ENCODE measurements around the gene KRT78. TPM values are rescaled to one million over a fixed set of nuclear protein-coding genes. Genes with fewer than 3 reads are reported as not detected.

Gene KRT78
- total and polyA plus RNA-seq, 9 of the 15 experiments (the other 6 are each of a cell fraction or from before 2014, with no cell fraction given), result not detected

DNA sequence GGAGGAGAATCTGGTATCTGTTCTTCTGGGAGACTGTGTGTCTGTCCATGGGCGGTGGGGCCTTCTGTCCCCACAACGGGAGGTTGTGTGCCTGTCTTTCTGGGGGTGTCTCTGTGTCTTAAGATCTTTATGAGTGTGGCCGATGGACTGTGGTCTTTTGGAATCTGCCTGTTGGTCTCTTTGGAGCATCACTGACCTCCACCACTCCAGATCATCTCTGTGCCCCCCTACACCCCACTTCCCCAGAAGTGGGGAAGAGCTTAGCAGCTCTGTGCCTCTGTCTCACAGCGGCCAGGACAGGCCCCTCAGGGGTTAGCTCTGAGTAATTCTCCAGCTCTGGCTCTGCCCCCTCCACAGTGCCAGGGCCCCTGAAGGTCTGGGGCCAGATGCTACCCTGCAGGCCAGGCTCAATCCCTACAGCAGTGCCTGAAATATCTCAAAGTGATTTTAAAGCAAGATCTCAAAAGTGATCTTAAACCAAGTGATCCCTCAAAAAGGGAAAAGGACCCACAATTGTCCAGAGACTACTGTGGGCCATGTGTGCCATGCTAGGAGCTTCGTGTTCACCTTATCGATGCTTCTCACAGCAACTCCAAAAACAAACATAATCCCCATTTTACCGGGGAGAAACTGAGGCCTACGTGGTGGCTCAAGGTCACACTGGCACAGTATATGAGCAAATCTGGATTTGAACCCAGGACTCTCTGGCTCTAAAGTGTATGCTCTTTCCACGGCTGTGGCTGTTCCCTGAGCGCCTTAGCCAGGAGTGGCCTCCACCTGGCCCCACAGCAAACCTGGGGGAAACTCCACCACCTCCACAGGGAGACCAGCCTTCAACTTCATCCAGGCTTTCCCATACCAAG, 26.0 kb upstream of the KRT78 start (continued):
- TF ChIP-seq ZSCAN29 (IDR thresholded peaks at IDR 0.05) (no peak), ZNF146 (CRISPR knock-in tag; IDR thresholded peaks at IDR 0.05; ENCODE audit: unreplicated experiment) (no peak), ZNF175 (CRISPR knock-in tag; IDR thresholded peaks at IDR 0.05; ENCODE audit: low read depth) (no peak), GATAD2A (IDR thresholded peaks at IDR 0.05) (0 out of 2 replicates have a peak, but pooled peaks have one; percentile 38)
- TF ChIP-seq, protein P1, sequence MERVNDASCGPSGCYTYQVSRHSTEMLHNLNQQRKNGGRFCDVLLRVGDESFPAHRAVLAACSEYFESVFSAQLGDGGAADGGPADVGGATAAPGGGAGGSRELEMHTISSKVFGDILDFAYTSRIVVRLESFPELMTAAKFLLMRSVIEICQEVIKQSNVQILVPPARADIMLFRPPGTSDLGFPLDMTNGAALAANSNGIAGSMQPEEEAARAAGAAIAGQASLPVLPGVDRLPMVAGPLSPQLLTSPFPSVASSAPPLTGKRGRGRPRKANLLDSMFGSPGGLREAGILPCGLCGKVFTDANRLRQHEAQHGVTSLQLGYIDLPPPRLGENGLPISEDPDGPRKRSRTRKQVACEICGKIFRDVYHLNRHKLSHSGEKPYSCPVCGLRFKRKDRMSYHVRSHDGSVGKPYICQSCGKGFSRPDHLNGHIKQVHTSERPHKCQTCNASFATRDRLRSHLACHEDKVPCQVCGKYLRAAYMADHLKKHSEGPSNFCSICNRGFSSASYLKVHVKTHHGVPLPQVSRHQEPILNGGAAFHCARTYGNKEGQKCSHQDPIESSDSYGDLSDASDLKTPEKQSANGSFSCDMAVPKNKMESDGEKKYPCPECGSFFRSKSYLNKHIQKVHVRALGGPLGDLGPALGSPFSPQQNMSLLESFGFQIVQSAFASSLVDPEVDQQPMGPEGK (CRISPR knock-in tag; IDR thresholded peaks at IDR 0.05; ENCODE audit: borderline replicate concordance), result no peak
- TF ChIP-seq, protein P2, sequence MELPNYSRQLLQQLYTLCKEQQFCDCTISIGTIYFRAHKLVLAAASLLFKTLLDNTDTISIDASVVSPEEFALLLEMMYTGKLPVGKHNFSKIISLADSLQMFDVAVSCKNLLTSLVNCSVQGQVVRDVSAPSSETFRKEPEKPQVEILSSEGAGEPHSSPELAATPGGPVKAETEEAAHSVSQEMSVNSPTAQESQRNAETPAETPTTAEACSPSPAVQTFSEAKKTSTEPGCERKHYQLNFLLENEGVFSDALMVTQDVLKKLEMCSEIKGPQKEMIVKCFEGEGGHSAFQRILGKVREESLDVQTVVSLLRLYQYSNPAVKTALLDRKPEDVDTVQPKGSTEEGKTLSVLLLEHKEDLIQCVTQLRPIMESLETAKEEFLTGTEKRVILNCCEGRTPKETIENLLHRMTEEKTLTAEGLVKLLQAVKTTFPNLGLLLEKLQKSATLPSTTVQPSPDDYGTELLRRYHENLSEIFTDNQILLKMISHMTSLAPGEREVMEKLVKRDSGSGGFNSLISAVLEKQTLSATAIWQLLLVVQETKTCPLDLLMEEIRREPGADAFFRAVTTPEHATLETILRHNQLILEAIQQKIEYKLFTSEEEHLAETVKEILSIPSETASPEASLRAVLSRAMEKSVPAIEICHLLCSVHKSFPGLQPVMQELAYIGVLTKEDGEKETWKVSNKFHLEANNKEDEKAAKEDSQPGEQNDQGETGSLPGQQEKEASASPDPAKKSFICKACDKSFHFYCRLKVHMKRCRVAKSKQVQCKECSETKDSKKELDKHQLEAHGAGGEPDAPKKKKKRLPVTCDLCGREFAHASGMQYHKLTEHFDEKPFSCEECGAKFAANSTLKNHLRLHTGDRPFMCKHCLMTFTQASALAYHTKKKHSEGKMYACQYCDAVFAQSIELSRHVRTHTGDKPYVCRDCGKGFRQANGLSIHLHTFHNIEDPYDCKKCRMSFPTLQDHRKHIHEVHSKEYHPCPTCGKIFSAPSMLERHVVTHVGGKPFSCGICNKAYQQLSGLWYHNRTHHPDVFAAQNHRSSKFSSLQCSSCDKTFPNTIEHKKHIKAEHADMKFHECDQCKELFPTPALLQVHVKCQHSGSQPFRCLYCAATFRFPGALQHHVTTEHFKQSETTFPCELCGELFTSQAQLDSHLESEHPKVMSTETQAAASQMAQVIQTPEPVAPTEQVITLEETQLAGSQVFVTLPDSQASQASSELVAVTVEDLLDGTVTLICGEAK (IDR thresholded peaks at IDR 0.05), result 0 out of 2 replicates have a peak, but pooled peaks have one; percentile 34
- TF ChIP-seq, protein P2 (CRISPR knock-in tag; IDR thresholded peaks at IDR 0.05), result no peak

Measured in K562 (cell line).